CD4-positive, alpha-beta T cell treated with Interferon gamma for 1 hour (primary cell): Measurements from ENCODE around the gene AQP3.
"Not testable (repeated sequence)": the region's sequence is repeated elsewhere in the genome, so short reads cannot be mapped to it uniquely, and the experiment has no call there.

Experiments
- DNase-seq: peaks from one replicate; pipeline ENCODE4 v3.0.0-alpha.2; 2020

The AQP3 gene

DNA sequence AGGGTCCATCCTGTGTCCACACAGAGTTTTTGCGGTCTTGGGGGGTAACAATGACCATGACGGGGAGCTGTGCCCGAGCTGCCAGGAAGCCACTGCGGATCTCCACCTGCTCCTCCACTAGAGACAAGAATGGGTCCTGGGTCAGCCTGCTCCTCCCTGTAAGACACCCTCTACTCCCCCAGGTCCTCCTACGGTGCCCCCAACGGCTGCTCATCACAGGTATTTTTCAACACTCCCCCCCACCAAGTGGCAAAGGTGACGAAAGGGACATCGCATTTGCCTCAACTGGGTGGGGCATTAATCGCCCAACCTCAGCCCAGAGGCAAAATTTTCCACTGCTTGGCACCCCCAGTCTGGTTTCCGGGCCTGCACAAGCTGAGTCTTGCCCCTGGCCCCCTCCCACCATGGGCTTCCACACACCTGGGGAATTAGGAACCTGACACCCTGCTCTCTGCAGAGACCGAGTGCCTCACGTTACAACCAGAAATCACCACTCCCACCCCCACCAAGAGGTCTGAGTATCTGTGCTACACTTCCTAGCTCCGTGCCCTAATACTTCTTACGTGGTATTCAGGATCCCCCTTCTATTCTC lies 16.7 kb upstream of the AQP3 start:
- no peak for DNase-seq

DNA sequence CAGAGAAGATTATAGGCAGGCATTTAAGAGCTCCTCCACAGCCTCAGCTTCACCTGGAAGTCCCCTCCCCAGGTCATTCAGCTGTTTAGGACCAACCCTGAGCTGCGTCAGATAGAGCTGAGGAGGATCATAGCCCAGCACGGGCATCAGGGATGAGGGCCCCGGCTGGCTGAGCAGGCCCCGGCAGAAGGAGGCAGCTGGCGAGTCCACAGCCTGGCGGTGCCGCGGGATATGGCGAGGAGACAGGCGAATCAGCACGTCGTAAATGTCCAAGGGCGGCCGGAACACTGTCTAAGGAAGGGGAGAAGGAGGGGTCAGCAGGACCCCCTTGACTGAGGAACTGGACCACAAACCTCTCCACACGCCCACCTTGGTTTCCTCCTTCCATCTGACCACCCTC lies 15.8 kb upstream of the AQP3 start:
- DNase-seq, result no peak

DNA sequence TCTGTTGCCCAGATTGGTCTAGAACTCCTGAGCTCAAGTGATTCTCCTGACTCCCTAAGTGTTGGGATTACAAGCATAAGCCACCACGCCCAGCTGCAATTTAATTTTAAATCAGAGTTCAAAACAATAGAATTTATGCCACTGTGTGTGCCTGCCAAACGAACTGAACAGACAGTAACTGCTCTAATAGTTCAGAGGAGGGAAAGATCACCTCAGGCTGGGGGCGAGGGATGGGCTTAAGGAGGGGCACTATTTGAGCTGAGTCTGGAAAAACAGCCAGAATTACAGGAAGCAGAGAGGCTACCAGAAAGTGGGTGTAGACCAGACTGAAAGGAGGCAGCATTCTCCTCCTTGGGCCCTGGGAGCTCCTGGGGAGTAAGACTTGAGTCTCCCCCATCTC lies 14.1 kb upstream of the AQP3 start:
- DNase-seq, result no peak

DNA sequence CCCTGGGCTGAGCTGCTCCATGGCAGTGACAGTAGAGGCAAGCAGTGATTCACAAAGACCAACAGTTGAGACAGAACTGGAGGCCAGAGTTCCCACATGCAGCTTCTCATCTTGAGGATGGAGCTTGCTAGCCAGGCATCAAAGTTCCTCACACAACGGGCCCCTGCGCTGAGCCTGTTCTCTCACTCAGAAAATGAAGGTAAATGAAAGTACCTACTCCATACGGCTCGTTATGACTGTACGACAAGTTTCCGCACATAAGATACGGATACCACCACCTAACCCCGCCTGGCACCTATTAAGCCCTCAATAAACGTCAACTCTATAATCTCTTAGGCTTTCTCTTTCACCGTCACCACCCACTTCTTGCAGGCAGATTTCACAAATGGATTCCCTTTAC lies 13.5 kb upstream of the AQP3 start:
- no peak for DNase-seq

DNA sequence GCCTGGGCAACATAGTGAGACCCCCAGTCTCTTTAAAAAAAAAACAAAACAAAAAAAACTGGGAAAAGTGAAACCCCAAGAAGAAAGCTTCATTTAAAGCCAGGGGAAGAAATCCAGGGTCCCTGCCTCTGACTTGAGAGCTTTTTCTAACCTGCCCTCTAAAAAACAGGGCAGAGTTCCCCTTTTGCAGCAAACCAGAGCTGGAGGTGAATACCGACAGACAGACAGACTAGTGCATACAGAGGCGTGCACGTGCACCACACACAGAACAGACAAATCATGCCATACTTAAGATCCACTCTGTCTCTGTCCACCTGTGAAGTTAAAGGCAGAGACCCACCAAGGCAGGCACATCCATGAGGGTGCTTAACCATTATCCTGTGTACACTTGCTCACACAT lies 11.7 kb upstream of the AQP3 start:
- DNase-seq, result no peak

DNA sequence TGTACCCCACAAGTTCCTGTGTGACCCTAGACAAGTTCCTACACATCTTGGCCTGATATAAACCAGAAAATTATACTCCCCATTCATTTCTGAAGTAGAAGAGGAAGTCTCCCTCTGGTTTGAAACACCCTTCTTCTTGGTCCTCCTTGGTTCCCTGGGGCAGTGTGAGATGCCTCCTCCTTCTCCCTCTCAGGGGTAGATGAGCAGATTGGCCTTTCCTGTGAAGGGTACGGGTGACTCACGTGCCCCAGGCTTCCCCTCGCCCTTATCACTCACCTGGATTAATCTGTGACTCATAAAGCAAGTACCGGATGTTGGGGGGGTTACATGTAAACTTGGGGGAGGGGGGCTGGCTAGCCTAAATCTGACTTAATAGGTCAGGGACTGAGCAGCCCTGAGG lies 11.1 kb upstream of the AQP3 start:
- DNase-seq, result peak; percentile 57

DNA sequence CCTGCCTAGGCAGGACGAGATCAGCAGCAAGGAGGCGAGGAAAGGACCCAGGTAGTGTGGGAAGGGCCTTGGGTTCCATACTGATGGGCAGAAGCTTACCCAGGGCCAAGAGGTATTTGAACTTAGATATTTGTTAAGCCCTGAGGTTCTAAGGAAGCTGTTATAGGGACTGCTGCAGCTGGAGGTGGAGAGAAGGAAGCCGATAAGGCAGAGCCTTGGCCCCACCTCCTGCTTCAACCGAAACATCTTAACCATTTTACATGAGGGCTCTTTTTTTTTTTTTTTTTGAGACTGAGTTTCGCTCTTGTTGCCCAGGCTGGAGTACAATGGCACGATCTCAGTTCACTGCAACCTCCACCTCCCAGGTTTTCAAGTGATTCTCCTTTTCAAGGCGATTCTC lies 8.6 kb upstream of the AQP3 start:
- no peak for DNase-seq

DNA sequence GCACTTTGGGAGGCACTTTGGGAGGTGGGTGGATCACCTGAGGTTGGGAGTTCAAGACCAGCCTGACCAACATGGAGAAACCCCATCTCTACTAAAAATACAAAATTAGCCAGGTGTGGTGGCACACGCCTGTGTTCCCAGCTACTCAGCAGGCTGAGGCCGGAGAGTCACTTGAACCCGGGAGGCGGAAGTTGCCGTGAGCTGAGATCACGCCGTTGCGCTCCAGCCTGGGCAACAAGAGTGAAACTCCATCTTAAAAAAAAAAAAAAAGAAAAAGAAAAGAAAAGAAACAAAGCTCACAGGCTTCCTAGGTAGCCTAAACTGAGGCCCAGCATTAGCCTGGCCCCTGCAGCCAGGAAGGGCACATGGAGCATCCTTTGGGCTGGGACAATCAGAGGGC lies 8.1 kb upstream of the AQP3 start:
- not testable (repeated sequence) for DNase-seq

DNA sequence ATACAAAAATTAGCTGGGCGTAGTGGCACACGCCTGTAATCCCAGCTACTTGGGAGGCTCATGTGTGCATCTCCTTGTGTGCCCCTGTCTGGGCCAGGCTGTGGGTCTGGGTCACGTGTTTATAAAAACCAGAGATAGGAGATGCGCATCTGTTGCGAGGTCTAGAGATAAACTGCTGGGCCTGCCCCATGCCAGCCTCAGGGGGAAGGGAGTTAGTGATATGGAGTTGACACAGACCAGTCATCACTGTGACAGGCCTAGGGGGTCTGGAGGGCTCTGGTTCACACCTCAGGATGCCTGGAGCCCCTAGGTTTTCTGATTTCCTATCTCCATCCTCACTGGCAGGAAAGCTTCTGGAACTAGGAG lies 7.3 kb upstream of the AQP3 start:
- not testable (repeated sequence) for DNase-seq

DNA sequence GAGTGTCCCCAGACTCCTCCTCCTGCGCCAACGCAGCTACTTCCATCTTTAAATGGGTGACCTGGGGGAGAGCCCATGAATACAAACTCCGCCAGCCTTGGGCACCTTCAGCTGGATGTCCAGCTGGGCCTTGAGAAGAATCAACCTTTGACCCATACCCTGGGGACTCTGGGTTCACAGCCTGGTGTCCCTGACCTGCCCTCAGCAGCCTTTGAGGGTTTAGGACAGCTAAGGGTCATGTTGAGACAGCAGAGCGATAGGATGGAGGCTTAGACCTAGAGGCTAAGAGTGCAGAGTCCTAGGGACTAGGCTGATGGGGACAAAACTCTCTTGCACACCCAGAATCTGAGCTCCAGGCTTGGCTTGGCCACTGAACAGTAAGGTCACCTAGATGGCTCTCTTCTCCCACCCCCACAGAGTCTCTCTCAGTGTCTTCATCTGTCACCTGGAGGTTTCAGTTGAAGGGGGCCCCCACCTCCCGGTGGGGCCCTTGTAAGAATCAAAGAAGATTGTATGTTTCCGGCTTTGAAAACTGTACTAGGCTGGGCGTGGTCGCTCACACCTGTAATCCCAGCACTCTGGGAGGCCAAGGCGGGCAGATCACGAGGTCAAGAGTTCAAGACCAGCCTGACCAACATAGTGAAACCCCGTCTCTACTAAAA lies 6.7 kb upstream of the AQP3 start:
- no peak for DNase-seq

DNA sequence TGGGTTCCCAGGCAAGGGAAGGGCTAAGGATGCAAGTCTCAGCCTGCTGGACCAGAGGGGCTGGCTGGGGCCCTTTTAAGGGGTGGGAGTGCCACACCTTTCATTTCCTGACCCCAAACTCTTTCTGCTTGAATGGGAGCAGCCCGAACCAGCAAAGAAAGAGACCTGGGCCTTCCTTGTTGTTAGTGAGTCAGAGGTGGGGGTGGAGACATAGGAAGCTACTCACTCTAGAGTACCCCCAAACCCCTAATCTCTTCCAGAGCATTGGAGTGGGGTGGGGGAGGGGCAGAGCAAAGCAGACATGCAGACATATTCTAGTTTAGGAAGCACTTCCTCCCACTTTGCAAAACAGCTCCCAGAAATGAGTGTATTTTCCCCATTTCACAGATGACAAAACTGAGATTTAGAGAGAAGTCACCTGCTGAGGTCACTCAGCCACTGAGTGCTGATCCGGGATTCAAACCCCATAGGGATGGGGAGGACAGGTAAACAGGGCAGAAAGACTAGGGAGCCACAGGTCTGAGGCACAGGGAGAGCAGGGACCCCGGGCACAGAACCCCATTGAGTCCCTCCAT lies 6.0 kb upstream of the AQP3 start:
- no peak for DNase-seq

DNA sequence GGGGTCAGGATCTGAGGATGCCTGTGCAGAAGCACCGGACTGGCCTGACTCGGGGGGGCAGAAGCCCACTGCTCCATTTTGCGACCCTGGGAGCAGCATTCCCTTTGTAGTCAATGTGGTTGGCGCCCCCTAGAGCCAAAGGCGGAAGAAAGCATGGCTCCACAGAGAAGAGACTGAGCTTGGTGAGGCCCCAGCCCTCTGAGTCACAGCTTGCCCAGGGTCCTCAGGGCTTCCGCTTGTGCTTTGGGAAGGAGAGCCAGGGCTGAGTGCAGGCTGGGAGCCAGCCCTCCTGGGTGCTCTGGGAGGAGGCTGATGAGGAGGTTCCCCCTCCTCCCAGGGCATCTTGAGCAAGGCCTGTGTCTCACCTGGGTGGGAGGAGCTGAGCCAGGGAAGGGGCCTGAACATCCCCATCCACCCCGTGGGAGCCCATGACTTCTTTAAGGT lies 5.5 kb upstream of the AQP3 start:
- peak; percentile 28 for DNase-seq

DNA sequence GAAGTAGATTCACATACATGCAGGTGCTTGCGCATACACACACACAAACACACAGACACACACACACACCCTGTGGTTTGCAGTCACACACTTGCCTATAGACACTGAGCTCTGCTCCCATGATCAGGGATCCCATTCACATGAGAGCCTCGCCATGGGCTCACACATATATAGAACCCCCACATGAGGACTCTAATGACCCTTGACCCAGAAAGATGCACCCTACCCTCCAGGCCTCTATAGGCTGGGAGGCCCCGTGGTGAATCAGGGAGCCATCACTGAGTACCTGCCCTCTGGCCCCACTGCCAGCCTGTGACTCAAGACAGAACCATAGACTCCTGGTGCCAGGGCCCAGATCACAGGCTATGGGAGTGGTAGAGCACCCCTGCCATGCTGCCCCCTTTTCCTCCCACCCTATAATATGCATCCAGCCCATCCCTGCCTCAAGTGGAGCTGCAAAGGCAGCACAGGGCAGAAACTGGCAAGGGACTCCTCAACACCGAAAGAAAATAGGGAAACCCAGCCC lies 3.3 kb upstream of the AQP3 start:
- DNase-seq, result no peak

DNA sequence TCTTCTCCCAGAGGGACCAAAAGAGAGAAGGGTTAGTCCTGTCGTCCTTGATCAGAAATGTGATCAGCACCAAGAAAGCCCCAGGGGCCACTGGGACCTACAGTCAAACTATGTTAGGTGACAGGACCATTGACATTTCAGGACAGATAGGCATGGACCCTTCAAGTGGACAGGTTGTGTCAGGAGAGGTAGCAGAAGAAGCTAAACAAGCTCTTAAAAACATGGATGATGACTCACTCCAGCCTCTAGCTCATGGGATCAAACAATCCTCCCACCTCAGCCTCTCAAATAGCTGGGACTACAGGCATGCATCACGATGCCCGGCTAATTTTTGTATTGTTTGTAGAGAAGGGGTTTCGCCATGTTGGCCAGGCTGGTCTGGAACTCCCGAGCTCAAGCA lies 2.3 kb upstream of the AQP3 start:
- no peak for DNase-seq

DNA sequence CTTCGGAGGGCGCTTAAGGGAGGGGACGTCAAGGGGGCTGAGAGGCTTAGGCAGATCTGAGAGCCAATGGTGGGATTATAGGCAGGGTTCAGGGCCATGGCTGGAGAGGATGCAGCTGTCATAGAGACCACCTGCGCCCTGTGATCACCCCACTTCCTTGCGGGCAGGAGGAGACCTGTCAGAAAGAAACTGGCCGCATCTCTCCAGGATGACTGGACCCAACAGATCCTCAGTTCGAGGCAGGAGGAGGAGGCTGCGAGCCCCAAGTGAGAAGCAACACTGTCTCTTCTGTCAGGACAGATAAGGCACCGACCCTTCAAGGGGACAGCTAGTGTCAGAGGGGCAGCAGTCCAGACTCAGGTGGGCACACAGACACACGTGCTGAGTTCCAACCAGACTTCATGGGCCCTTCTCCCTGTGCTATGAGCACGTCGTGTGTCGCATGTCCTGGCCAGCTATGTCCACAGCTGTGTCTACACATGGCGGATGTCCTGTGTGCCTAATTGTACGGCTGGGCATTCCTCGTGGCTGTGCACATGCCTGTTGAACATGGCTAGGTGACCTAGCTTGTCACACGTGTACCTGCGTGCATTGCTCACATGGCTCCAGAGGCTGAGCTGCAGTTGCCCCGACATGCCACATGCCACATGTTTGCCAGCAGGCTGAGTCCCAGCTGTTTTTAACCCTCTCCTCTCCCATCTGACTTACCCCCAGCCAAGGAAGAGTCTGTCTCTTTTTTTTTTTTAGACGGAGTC lies 583 bp upstream of the AQP3 start:
- DNase-seq, result no peak

DNA sequence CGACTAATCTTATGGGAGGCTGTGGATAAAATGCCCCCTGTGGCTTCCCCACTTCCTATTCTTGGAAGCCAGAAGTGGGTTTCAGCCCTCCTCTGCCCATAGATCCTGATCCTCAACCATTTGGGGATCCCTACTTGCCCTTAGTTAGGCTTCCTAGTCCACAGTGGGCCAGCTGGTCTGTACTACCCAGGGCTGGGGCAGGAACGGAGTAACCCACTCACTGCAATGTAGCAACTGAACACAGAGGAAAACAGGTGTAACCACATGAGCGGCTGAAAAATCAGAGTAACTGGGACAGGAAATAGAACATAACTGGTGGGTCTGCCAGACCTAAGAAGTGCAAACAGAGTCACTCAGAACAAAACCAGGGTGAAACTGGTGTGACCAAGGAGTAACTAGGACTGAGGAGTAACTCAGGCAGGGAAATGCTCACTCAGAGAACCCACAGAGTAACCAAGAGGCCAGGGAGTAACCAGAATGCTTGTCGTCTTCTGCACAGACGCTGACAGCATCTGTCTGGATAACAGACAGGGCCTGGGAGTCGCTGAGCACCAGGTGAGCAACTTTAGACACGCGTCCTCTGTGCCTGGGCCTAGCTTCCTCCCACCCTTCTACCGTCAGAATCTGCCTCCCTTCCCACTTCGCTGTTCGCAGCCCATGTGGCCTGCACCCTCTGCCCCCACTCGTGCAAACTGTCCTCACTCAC lies 1.0 kb downstream of the AQP3 start:
- DNase-seq, result peak; percentile 27

DNA sequence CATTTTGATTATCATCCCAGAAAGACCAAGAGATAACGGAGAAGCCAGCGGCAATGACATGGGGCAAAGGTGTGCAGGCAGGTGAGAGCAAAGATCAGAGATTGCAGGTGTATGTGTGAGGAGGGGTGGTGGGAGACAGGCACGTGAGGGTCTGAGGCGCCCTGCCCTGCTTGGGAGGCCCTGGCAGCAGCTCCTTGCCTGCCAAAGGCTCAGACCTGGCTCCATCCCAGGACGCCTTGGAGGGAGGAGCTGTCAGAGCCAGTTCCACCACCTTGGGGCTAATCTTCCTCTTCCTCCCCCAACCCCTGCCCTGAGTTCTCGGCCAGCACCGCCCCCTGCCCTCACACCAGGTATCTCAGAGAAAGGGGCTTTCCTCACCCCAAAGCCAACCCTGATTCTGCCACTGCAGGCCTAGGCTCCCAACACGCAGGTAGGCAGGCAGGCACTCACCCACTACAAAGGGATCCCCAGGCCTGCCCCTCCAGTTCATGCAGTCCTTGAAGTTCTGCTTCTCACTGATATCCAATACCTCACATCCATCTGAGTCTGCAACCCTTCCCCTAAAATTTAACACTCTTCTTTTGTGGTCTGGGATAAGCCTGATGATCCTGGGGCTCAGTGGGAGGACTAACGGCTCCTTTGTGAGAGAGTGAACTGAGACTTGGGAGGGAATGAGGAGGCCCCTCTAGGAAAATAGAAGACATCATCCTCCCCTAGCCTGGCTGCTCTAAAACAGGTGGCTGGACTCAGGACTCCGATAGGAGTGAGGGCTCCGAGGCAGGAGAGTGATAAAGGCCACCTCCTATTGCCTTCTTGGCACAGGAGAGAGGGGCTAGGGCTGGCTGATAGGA lies 1.8 kb downstream of the AQP3 start:
- DNase-seq, result peak; percentile 31

DNA sequence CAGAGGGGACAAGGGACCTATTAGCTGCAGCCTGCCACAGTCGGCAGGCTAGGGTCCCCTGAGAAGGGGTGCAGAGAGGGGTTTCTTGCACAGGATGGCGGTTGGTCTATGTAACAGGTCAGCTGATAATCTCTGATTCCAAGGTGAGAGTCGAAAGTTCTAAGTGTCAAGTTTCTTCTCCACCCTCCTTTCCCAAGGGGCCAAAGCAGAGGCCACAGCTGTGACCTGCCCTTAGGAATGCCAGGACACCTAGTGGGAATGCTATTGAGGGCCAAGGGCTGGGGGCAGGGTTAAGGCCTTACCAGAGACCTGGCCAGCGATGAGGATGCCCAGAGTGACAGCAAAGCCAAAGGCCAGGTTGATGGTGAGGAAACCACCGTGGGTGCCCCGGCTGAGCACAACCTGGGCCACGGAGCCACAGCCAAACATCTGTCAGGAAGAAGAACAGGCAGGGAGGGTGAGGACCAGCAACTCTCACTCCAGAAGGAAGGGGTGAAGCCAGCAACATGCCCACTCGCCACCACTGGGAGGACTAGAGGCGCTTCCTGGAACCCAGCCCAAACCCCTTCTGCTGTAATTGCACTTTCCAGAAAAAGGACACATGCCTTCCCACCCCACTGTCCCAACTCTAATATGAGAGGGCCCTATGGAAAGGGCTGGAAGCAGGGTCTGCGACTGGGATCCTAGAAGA lies 3.8 kb downstream of the AQP3 start:
- DNase-seq, result no peak

DNA sequence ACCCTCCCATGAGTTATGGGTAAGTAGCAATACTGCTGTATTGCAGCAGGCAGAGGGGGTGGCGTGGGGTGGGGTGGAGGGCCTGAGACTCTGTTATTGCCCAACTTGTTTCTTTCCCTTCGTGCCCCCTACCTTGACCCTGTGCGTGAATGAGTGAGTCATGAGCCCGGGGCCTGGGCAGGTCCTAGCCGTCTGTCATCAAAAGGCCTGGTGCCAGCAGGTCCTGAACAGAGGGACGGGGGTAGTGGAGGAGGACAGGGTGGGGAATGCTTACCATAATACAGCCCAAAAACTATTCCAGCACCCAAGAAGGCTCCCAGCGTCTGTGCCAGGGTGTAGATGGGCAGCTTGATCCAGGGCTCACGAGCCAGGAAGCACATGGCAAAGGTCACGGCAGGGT lies 4.3 kb downstream of the AQP3 start:
- no peak for DNase-seq

DNA sequence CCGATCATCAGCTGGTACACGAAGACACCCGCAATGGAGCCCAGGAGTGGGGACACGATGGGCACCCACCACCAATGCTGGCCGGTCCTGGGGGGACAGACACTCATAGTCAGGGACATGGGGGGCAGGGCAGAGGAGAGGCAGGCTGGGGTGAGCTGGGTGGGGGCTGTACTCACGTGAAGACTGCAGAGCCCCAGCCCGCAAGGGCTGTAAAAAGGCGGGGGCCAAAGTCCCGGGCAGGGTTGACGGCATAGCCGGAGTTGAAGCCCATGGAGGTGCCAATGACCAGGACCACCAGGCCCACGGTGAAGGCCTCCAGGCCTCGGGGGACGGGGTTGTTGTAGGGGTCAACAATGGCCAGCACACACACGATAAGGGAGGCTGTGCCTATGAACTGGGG lies 5.3 kb downstream of the AQP3 start:
- DNase-seq, result no peak

DNA sequence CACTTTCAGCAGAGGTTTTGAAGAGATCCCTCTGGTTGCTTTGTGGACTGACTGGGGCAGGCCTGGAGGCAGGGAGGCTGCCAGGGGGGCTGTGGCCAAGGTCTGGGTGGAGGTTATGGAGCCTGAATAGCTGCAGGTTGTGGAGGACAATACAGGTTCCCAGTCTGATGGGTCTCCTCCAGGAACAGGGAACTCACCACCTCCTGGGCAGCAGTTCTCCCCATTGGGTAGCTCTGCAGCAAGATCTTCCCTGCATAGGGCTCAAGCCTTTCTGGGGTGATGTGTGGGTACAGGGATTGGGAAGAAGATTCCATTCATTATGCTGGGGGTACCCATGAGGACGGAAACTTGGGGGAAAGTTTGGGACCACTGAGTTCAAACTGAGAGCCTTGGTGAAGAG lies 6.8 kb downstream of the AQP3 start:
- DNase-seq, result no peak

DNA sequence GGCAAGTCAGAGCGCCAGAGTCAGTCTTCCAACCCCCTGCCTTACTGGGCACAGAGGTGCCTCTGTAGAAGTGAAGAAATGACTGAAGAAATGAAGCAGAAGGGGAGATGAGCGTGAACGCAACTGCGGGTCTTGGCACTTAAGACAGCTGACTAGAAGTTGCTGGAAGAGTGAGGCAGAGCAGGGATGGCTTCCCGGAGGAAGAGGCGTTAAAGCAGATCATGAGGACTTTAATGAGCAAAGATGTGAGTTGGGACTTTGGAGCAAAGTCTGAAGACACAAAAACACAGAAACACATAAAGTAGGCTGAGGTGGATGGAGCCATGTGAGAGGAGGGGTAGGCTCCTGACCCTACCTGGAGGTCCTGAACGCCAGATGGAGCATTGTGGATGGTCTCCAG lies 7.2 kb downstream of the AQP3 start:
- DNase-seq, result no peak
